Stimulated activated CD4-positive, alpha-beta T cell treated with anti-CD3 and anti-CD28 coated beads, Interleukin-1b, Interleukin-23, amount 100 ng/mL, for 24 hours (primary cell): ENCODE measurements around the gene CCDC182.
A peak's percentile ranks its signal among the peaks of the same experiment; 100 is the strongest.

Experiments
- DNase-seq, 4 experiments: peaks; one replicate each; pipeline ENCODE4 v3.0.0-alpha.2; 2020; ENCODE audit warnings: low read depth in 4 of 4, low spot score in 1 of 4

Gene CCDC182

DNA sequence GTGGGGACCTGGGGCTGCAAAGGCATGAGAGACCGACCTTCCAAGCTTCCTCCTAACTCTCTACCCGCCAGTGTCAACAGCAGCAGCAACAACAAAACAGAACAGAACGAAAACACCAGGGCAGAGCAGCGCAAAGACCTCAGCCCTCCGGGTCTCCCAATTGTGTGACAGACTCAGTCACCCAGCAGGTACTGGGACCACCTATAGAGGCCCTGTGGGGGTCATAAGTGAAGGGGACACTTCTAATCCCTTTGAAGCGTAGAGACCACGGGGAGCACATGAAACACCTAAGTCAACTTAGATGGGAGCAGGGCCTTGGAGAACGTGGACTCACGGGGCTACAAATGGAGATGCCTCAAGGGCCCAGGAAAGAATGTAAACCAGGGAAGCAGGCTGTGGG lies 12.6 kb upstream of the CCDC182 start:
- no peak for DNase-seq

GRCh38 chr17:57756951-57757350 lies 11.9 kb upstream of the CCDC182 start:
- no peak for DNase-seq

DNA sequence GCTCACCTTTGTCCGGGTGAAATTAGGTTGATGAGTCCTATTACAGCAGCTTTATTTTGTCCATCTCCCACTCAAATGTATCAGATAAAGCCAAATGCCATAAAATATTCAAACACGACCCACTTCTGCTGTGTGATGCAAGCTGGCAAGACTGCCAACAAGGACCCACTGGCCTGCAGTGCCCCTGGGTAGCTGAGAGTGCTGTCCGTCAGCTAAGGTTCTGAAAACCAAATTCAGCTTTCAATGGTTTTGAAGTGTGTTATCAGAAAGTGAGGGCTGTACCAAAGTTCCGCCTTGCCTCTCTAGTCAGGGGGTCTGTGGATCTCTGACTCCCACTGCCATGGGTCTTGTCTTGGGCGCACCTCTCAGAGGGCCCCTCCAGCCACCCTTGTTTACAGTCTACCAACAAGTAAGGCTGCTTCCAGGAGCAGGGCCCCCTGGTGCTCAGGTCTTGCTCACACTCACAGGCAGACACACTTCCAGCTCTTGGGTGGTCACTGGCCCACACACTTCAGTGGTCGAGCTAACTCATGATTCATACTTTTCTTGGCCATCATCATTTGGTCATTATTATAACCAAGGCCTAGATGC lies 10.5 kb upstream of the CCDC182 start:
- no peak for DNase-seq

- no peak for DNase-seq
These were observed 7.2 kb upstream of the CCDC182 start for GRCh38 chr17:57752031-57752905.

DNA sequence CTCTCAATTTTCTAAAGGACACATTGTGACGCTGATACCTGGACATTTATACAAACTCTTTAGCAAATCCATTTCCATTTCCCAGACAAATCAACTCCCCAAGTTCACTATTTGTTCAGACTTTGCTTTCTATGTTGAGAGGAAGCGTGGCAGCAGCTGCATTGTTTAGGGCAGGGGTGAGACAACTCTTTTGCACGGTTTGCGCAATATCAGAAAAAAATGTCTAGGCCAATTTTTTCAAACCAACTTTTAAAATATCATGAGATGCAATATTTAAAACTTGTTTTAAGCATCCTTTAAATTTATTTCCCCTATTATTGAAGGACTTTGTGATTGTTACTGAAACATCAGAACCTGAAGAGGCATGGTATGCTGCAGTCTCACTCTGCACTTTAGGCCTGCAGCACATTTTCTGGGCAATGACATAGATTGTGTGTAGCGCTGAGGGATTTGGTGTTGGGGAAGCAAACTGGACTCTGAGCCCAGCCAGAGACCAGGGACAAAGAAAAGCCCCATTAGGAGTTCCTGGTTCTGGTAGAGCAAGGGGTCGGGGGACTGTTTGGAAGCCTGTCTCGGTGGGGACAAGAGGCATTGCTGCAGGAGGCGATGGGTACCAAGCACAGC lies 6.4 kb upstream of the CCDC182 start:
- DNase-seq: no peak

DNA sequence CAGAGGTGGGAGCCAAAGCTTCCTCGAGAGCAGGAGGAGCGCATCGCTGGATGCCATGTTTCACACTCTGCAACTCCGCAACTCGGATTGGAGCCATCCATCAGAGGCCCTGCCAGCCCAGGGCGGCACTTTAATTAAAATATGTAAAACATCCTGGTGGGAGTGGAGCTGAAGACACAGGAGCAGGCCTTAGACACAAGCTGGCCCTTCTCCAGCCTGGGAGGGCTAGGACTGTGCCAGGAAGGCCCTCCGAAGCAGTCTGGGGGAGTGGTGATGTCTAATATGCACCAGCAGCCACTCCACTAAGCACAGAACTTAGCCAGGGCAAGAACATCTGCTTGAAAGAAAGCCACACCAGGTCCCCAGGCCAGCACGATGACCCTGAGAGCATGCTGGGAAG lies 5.8 kb upstream of the CCDC182 start:
- DNase-seq: no peak

GRCh38 chr17:57750109-57750871 lies 5.2 kb upstream of the CCDC182 start:
- no peak for DNase-seq

DNA sequence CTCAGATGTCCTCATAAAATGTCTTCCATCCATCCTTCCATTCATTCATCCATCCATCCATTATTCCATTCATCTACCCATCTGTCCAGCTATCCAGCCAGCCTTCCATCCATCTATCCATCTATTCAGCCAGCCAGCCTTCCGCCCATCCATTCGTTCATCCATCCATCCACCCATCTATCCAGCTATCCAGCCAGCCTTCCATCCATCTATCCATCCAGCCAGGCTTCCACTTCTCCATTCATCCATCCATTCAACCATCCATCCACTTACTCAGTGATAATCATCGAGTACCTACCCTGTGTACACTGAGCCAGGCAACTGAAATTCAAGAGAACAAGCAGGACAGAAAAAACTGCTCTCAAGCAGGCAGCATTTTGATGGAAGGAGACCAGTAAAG lies 4.6 kb upstream of the CCDC182 start:
- no peak for DNase-seq

GRCh38 chr17:57747221-57748017 lies 2.3 kb upstream of the CCDC182 start:
- DNase-seq: peak in 1 of 4 experiments; percentile 5

DNA sequence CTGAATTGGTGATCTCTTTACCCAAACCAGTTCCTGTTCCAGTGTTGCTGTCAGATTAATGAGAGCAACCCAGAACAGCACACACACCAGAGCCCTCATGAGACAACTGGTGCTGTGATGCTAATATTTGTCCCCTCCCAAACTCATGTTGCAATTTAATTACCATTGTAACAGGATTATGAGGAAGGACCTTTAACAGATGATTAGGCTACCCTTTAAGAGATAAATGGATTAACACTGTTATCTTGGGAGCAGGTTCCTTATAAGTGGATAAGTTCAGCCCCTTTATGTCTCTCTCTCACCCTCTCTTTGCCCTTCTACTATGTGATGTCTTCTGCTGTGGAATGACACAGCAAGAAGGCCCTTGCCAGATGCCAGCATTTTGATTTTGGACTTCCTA lies 1.1 kb upstream of the CCDC182 start:
- no peak for DNase-seq

DNA sequence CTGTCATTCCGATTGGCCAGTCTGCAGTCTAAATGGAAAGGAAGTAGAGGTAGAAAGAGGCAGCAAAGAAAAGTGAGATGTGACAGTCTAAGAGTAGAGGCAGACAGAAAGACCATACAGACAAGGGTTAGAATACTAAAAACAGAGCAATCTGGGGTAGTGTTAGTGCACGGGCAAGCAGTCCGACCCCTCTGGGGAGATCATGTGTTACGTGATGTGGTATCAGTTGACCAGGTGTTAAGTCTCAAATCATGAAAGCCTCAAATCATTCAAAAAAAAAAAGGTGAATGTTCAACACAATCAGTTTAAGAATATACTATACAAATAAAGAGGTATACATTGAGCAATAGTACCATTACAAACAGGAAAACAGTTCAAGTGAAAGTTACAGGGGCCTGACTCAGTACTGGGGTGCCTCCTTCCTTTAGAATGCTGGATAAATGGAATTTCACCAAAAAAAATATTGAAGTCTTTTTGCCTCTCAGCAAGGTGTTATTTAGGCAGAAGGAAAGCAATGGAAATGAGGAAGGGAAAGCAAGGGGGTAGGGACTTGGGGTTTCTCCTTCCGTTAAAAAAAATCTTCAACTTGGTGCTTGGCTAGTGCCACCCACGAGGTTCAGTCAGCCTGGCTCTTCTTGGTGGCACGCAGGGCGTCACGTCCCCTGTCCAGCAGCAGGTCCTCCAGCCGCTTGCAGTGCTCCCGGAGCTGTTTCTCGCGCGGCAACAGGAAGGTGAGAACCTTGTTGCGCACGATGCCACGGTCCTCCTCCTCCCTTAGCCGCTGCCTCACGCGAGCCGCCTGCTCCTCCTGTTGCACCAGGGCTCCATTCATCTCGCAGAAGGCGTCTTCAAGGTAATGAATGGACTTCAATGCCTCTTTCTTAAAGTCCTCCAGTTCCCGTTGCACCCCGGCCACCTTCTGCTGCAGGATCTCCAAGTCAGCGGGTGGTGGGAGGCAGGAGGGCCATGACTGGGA lies 616 bp downstream of the CCDC182 start:
- DNase-seq: no peak

DNA sequence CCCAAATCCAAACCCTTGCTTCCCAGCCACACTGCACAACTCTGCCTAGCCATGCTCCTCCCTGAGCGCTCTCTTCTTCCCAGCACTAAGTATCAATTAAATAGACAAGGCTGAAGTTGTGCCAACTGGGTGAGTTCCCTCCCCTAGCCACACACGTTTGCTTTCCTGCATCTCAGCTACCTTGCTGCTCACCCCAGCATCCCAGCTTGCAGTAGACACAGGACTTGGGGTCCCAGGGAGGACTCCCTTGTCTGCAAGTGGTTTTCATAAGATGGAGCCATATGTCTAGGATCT lies 4.9 kb downstream of the CCDC182 start:
- DNase-seq: no peak

GRCh38 chr17:57739402-57740234 lies 5.5 kb downstream of the CCDC182 start:
- DNase-seq: no peak

DNA sequence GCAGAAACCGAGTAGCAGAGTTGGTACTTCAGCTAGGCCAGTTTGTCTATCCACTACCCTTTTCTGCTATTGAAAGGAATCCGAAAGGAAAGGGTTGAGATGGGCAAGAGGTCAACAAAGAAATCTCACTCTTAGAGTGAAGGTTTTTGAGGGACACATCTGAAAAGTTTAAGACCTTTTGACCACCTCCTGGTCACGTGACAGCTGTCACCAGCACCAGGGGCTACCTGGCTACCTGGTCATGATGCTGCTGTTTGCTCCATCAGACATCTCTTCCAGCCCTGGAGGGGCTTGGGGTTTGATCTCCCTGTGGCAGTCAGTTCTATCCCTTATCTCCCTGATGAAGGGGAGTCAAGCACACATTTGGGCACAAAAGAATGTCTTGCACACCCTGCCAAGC lies 7.6 kb downstream of the CCDC182 start:
- no peak for DNase-seq

GRCh38 chr17:57735707-57736106 lies 9.4 kb downstream of the CCDC182 start:
- no peak for DNase-seq

GRCh38 chr17:57735230-57735629 lies 9.9 kb downstream of the CCDC182 start:
- no peak for DNase-seq

GRCh38 chr17:57733085-57733484 lies 12.0 kb downstream of the CCDC182 start:
- DNase-seq: no peak

DNA sequence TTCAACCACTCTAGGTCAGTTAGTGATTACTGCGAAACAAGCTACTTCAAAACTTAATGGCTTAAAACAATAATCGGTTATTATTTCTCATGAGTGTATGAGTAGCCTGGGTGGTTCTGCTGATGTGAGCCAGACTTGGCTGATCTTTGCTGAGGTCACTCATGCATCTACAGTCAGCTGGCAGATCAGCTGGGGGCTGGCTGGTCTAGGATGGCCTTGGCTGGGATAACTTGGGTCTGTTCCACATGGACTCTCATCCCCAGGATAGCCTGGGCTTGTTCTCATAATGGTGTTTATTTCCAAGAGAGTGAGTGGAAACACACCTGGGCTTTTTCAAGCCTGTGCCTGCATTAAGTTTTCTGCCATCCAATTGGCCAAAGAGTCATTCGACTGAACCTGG lies 13.0 kb downstream of the CCDC182 start:
- DNase-seq: no peak
